ENCODE measurements around the gene DDX41. TPM values are rescaled to one million over a fixed set of nuclear protein-coding genes. Genes with fewer than 3 reads are reported as not detected.
A peak's percentile ranks its signal among the peaks of the same experiment; 100 is the strongest.
"Not testable (repeated sequence)": the region's sequence is repeated elsewhere in the genome, so short reads cannot be mapped to it uniquely, and the experiment has no call there.

DDX41 gene
- polyA plus RNA-seq, 10 donors = 41.3 to 65.3 (median 47.6) TPM

DNA sequence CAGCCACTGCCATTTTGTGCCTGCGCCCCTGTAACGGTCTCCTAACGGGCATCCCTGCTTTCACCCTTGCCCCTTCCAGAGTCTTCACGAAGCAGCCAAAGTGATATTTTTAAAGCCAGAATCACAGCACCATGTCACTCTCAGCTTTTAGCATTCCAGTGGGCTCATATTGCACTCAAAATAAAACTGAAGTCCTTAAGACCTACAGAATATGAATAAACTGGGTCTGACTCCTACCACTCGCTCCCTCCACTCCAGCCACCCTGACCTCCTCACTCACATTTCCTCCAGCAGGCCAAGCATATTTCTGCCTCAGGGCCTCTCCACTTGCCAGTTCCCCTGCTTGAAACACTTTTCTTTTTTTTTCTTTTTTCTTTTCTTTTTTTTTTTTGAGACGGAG is 16.9 kb downstream of the DDX41 start:
- DNase-seq = no peak

GRCh38 chr5:177498013-177498787 is 18.6 kb downstream of the DDX41 start:
- DNase-seq = no peak

DNA sequence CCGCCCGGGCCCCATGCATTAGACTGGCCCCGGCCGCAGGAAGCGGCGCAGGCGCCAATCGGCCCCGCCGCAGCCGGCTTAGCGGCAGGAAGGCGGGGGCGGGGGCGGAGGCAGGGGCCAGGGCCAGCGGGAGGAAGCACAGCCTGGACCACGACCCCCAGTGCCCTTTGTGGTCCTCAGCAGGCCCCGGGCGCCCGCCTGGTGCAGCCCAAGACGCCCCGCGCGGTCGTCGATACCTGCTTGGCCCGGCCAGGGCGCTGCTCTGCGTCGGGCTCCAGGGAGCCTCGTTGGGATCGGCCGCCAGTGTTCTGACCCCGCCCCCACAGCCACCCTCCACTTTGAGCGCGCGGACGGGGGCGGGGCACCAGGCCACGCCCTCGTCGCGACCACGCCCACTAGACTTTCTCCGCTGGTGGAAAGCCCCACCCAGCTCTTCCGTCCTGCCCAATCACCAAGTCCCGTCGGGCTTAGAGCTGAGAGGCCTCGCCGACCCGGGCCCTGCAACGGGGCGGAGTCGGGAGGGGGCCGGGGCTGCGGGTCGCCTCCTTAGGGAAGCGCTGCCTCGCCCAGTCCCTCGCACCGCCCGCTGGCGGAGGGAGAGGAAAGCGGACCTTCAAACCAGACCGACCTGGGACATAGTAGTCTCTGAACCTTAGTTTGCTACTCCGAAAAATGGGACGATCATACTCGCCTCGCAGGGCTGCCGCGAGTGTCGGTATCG is 19.3 kb downstream of the DDX41 start, which contains the start of gene PDLIM7:
Gene PDLIM7 (minus strand): TSS at position 313 of the 721 bp plus-strand sequence. CDS start 1,092 bp downstream, outside the sequence.
- DNase-seq = peak; percentile 97 to 99 (median 99)

GRCh38 chr5:177496727-177497291 is 20.0 kb downstream of the DDX41 start:
- DNase-seq = peak; percentile 89 to 97 (median 95)

DNA sequence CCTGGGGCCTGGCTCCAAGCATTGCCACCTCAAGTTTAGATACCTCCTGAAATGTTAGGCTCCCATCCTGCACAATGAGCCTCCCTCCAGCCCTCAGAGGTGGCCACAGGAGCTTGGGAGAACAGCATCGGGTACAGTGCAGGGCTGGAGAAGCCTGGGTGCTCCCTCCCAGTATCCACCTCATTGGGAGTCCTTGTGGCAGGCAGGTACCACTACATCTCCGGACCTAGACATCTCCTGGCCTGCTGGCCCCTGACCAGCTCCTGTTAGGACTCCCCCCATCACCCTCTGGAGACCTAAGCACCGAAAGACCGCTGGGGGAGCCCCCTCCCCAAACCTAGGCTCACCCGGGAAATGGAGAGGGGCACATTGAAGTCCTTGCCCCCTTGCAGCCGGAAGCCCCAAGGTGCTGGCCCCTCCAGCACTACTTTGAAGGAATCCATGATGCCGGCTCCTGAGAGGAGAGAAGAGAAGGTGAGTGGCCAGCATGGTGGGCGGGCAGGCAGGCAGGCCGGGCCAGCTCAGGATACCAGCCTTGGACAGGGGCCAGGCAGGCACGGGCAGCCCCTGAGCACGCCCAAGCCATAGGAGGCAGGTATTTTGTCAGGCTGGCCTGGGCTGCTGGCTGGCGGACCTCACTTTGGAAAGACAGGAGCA is 20.6 kb downstream of the DDX41 start:
- DNase-seq = peak in 1 of 3 donors; percentile 59

DNA sequence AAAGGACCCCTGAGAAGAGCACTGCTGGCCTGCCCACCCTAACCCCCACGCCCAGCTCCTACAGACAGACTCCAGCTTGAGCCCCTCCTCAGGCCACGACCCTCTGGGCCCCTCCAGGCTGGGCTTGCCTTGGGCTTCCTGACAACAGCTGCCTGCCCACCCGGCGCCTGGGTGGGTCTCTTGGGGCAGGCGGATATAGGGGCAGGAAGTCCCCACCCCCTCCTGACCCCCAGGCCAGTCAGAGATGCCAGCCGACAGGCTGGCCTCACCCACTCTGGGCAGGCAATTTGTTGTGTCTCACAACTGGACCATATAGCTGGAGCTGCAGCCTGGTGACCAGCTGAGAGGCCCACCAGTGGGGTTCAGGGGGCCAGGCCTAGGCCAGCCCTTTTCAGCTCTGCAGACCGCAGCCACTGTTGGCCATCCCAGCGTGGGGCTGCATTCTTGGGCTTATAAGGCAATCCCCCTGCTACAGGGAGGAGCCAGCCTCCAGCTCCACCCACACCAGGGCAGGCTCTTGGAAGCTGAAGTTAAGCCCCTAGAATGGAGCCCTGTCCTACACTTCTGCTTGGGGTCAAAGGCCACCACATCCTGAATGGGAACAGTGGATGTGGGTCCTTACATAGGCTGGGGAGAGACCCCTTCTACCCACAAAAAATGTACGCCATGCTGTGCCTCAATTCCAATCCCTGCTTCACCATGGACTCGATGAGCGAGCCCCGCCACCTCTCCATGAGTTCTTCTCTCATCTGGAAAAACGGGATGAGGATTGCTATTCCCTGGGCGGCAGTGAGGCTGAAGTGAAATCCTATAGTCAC is 21.3 kb downstream of the DDX41 start:
- DNase-seq = peak; percentile 82 to 92 (median 90)

- DNase-seq = peak; percentile 86 to 90 (median 89)
Measured at GRCh38 chr5:177494346-177495195, 22.2 kb downstream of the DDX41 start.

- no peak for DNase-seq
Measured at GRCh38 chr5:177493795-177494345, 22.9 kb downstream of the DDX41 start.

GRCh38 chr5:177492841-177493240 is 23.9 kb downstream of the DDX41 start:
- DNase-seq = no peak

DNA sequence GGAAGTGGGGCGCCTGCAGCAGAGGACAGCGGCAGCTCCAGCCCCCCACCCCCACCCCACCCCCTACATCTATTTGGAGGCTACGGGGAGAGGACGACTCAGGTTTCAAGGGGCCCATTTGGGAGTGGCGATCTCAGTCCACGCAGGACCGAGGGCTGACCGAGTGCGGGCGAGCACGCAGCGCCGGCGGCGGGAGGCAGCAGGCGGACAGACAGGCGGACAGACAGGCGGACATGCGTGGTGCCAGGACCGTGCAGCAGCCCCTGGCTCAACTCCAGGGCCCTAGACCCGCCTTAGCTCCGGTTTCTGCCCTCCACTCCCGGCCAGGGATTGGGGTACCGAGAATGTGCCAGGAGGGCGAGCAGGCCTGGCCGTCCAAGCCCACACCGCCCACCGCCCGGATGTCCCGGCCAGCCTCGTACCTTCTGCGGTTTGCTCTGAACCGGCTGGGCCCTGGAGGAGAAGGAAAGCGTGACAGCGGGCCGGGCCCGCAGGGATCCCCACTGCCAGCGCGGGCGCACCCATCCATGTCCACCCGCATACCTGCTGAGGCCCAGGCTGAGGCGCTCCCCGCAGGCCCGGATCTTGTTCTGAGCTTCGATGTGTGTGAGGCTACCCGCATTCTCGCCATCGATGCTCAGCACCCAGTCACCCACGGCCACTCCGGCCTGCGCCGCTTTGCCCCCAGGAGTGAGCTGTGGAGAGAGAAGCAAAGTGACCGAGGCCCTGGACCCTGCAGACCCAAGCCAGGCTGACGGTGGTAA is 24.6 kb downstream of the DDX41 start:
- no peak for DNase-seq

GRCh38 chr5:177491429-177491945 is 25.3 kb downstream of the DDX41 start:
- peak in 2 of 3 donors; percentile 65 to 75 for DNase-seq

DNA sequence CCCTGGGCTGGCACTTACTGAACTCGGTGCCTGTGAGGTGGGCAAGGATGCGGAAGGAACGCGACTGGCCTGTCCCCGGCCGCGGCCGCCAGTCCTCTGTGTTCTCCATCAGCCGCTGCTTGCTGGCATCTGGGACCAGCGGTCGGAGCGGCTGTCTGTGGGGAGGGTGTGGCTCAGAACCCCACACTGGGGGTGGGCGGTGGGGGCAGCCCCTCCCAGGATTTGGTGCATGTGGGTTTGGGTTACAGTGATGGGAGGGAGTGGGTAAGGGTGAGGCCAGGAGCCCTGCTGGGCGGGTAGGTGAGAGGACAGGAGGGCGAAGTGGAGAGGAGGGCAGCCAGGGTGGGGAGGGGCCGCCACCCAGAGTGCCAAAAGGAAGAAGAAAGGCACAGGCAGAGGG is 25.8 kb downstream of the DDX41 start:
- DNase-seq = no peak

DNA sequence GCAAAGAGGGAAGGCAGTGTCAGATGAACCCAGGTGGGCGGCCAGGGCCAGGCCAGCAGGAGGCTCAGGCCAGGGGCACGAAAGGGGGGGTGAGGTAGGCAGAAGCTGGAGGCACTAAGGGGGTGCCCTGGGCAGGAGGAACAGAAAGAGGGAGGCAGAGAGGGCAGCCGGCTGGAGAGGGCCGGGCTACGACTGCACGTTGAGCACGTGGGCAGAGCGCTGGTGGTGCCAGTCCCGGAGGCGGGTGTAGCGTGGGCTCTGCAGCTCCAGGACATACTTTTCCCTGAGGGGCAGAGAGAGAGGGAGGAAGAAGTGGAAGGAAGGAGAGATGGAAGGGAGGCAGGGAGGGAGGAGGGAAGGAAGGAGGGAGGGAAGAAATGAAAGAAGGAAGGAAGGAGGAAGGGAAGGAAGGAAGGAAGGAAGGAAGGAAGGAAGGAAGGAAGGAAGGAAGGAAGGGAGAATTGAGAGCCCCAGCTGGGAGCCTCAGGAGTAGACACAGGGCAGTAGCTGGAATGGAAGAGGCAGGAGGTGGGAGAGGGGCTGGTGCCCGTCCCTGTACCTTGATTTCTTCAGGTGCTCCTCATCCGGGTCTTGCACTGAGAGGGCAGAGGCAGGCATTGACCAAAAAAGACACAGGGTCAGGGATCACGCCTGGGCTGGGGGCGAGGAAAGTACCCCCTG is 26.3 kb downstream of the DDX41 start:
- DNase-seq = no peak

- no peak for DNase-seq
Measured at GRCh38 chr5:177489119-177489716, 27.5 kb downstream of the DDX41 start.

DNA sequence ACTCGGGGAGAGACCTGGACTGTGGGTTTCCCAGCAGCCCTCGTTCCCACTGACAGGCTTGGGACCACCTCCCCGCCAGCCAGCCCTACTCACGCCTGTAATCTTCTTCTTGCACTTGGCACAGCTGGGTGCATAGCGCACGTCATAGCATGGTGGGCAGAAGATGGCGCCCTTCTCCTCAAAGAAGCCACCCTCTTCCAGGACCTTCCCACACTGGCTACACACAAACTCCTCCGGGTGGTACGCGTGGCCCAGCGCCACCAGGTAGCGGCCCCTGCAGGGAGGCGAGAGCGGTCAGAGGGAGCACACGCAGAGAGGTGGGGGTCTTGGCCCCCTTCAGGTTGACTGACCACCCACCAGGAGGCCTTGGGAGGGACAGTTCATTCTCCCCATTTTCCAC is 28.8 kb downstream of the DDX41 start:
- no peak for DNase-seq

DNA sequence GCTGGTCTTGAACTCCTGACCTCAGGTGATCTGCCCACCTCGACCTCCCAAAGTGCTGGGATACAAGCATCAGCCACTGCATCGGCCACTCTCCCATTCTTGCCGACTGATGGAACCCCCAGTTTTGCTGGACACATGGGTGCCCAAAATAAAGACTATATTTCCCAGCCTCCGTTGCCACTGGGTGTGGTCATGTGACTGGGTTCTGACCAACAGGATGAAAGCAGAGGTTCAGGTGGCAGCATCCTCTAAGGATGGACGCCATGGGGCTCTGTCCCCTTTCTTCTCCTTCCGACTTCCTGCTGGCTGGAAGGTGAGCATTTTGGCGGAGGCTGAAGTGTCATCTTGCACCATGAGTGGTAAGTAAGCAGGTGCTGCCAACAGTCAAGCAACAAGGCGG is 29.6 kb downstream of the DDX41 start:
- DNase-seq = no peak

DNA sequence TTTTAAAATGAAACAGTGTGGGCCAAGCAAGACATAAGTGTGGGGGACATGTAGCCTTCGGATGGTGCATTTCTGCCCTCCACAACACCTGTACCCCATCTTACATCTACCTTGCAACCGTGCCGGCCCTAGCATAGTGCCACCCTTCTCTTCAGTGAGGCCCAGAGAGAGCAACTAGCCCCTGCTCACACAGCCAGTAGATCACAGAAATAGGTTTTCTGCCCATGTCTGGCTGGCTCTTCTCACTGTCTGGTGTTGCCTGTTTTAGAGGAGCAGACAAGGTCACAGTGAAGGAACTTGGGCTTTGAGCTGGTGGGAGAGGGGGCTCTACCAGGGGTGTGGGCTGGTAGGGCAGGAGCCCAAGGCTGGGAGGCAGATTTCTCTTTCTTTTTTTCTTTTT is 30.5 kb downstream of the DDX41 start:
- DNase-seq = no peak

GRCh38 chr5:177485753-177486152 is 31.0 kb downstream of the DDX41 start:
- not testable (repeated sequence) for DNase-seq
